Liver (tissue), 3 donors: ENCODE measurements around the gene HOXD8.

Source experiments
- CTCF ChIP-seq: fragments of 150-350 bp; IDR thresholded peaks from 2 replicates; pipeline ENCODE4 v1.5.1; 2017; ENCODE audit warnings: improper control_type of control experiment, low read depth, low read length; ENCODE audit not compliant: missing input control
- EGR1 ChIP-seq, 2 donors: IDR thresholded peaks; 2 replicates each; pipeline ENCODE4 v1.6.1; 2016 to 2018; ENCODE audit warnings: antibody characterized with exemption in 2 of 2, low read depth in 2 of 2
- FOXA1 ChIP-seq: IDR thresholded peaks from 2 replicates; pipeline ENCODE4 v1.6.1; 2016; ENCODE audit warnings: antibody characterized with exemption
- GABPA ChIP-seq, 2 donors: IDR thresholded peaks in 1 of 2; conservative IDR thresholded peaks in 1 of 2; 2 replicates each; pipeline ENCODE4 v1.6.1; 2016; ENCODE audit warnings: antibody characterized with exemption in 2 of 2, mild to moderate bottlenecking in 1 of 2, moderate library complexity in 1 of 2
- MAX ChIP-seq: IDR thresholded peaks from 2 replicates; pipeline ENCODE4 v1.6.1; 2016; ENCODE audit warnings: antibody characterized with exemption
- RAD21 ChIP-seq, 2 donors: IDR thresholded peaks; 2 replicates each; pipeline ENCODE4 v1.6.1; 2016; ENCODE audit warnings: antibody characterized with exemption in 2 of 2, mild to moderate bottlenecking in 2 of 2
- SP1 ChIP-seq: IDR thresholded peaks from 2 replicates; pipeline ENCODE4 v1.6.1; 2018; ENCODE audit warnings: antibody characterized with exemption, mild to moderate bottlenecking
- TAF1 ChIP-seq: conservative IDR thresholded peaks from 2 replicates; pipeline ENCODE4 v1.6.1; 2016; ENCODE audit warnings: antibody characterized with exemption, mild to moderate bottlenecking
- YY1 ChIP-seq: IDR thresholded peaks from 2 replicates; pipeline ENCODE4 v1.6.1; 2016; ENCODE audit warnings: antibody characterized with exemption, mild to moderate bottlenecking
- TF ChIP-seq, protein P1 (sequence below): IDR thresholded peaks from 2 replicates; pipeline ENCODE4 v1.6.1; 2016; ENCODE audit warnings: antibody characterized with exemption, mild to moderate bottlenecking
- TF ChIP-seq, protein P2 (sequence below): IDR thresholded peaks from 2 replicates; pipeline ENCODE4 v1.6.1; 2016; ENCODE audit warnings: antibody characterized with exemption
- TF ChIP-seq, protein P3 (sequence below): IDR thresholded peaks from 2 replicates; pipeline ENCODE4 v1.6.1; 2016; ENCODE audit warnings: antibody characterized with exemption
- donor health status: healthy.
- donor health status: healthy.

GRCh38 chr2:176156807-176157498 is 27.4 kb downstream of the HOXD8 start, which contains the start of gene HOXD3:
- TF ChIP-seq CTCF, result no peak
- no peak for TF ChIP-seq YY1
- TF ChIP-seq TAF1, result no peak
- TF ChIP-seq SP1, result no peak
- no peak for TF ChIP-seq RAD21 (IDR thresholded peaks at IDR 0.05)
- no peak for TF ChIP-seq MAX
- TF ChIP-seq, protein P1, sequence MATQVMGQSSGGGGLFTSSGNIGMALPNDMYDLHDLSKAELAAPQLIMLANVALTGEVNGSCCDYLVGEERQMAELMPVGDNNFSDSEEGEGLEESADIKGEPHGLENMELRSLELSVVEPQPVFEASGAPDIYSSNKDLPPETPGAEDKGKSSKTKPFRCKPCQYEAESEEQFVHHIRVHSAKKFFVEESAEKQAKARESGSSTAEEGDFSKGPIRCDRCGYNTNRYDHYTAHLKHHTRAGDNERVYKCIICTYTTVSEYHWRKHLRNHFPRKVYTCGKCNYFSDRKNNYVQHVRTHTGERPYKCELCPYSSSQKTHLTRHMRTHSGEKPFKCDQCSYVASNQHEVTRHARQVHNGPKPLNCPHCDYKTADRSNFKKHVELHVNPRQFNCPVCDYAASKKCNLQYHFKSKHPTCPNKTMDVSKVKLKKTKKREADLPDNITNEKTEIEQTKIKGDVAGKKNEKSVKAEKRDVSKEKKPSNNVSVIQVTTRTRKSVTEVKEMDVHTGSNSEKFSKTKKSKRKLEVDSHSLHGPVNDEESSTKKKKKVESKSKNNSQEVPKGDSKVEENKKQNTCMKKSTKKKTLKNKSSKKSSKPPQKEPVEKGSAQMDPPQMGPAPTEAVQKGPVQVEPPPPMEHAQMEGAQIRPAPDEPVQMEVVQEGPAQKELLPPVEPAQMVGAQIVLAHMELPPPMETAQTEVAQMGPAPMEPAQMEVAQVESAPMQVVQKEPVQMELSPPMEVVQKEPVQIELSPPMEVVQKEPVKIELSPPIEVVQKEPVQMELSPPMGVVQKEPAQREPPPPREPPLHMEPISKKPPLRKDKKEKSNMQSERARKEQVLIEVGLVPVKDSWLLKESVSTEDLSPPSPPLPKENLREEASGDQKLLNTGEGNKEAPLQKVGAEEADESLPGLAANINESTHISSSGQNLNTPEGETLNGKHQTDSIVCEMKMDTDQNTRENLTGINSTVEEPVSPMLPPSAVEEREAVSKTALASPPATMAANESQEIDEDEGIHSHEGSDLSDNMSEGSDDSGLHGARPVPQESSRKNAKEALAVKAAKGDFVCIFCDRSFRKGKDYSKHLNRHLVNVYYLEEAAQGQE, result no peak
- TF ChIP-seq, protein P2, sequence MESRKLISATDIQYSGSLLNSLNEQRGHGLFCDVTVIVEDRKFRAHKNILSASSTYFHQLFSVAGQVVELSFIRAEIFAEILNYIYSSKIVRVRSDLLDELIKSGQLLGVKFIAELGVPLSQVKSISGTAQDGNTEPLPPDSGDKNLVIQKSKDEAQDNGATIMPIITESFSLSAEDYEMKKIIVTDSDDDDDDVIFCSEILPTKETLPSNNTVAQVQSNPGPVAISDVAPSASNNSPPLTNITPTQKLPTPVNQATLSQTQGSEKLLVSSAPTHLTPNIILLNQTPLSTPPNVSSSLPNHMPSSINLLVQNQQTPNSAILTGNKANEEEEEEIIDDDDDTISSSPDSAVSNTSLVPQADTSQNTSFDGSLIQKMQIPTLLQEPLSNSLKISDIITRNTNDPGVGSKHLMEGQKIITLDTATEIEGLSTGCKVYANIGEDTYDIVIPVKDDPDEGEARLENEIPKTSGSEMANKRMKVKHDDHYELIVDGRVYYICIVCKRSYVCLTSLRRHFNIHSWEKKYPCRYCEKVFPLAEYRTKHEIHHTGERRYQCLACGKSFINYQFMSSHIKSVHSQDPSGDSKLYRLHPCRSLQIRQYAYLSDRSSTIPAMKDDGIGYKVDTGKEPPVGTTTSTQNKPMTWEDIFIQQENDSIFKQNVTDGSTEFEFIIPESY, result no peak
- TF ChIP-seq GABPA (IDR thresholded peaks at IDR 0.05 in 1 of 2, conservative IDR thresholded peaks at IDR 0.05 in 1 of 2), result no peak
- TF ChIP-seq, protein P3, sequence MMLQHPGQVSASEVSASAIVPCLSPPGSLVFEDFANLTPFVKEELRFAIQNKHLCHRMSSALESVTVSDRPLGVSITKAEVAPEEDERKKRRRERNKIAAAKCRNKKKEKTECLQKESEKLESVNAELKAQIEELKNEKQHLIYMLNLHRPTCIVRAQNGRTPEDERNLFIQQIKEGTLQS, result no peak
- TF ChIP-seq EGR1 (IDR thresholded peaks at IDR 0.05; ENCODE audit: low read depth in 2 of 2), result no peak
- no peak for TF ChIP-seq FOXA1
